HL-60 (cell line): ENCODE results near the gene ADCY1.

Experiments
- DNase-seq, 2 experiments: peaks; one replicate each; pipeline ENCODE4 v3.0.0-alpha.2; 2010 to 2020; ENCODE audit warnings: low read depth in 1 of 2, low spot score in 1 of 2
- H3K27ac ChIP-seq: fragments of 250-450 bp; sonication (Bioruptor Pico); replicated peaks from 2 replicates; pipeline ENCODE4 v1.5.1; 2020; ENCODE audit warnings: mild to moderate bottlenecking, moderate library complexity
- H3K27me3 ChIP-seq: fragments of 250-450 bp; sonication (Bioruptor Pico); 2 replicates; pipeline ENCODE4 v1.5.1; 2021; ENCODE audit warnings: mild to moderate bottlenecking, moderate library complexity; ENCODE audit not compliant: insufficient read depth, poor library complexity, severe bottlenecking
- H3K4me3 ChIP-seq: replicated peaks from 2 replicates; pipeline ENCODE4 v1.5.1; 2011; ENCODE audit warnings: mild to moderate bottlenecking, control low read depth, low read length; ENCODE audit not compliant: insufficient read depth
- CTCF ChIP-seq: IDR thresholded peaks from one replicate; pipeline ENCODE4 v1.5.1; 2011; ENCODE audit warnings: low read length, control low read depth, inconsistent platforms; ENCODE audit not compliant: insufficient read depth
- GABPA ChIP-seq: IDR thresholded peaks from 2 replicates; pipeline ENCODE4 v1.6.1; 2012; ENCODE audit warnings: low read depth
- POLR2AphosphoS5 ChIP-seq: IDR thresholded peaks from 2 replicates; pipeline ENCODE4 v1.6.1; 2012; ENCODE audit warnings: low read depth
- REST ChIP-seq: IDR thresholded peaks from 2 replicates; pipeline ENCODE4 v1.6.1; 2012; ENCODE audit warnings: low read depth; ENCODE audit not compliant: insufficient replicate concordance
- SPI1 ChIP-seq: IDR thresholded peaks from 2 replicates; pipeline ENCODE4 v1.6.1; 2012; ENCODE audit warnings: low read depth, mild to moderate bottlenecking, borderline replicate concordance

Gene ADCY1

GRCh38 chr7:45657136-45657889 is 83.1 kb downstream of the ADCY1 start:
- Histone ChIP-seq H3K27me3 (no peaks in the 10 kb centered on the region), H3K4me3 (no peak overlapping the region), H3K27ac (no peak overlapping the region)
- TF ChIP-seq POLR2AphosphoS5 (no peak), SPI1 (no peak), CTCF (no peak), REST (no peak), GABPA (no peak)
- DNase-seq: no peak

- H3K27ac ChIP-seq: no peak overlapping the region
- DNase-seq: no peak
- no peaks in the 10 kb centered on the region for H3K27me3 ChIP-seq
- H3K4me3 ChIP-seq: no peak overlapping the region
- TF ChIP-seq GABPA (no peak), SPI1 (no peak), REST (no peak), CTCF (no peak), POLR2AphosphoS5 (no peak)
Measured at GRCh38 chr7:45657890-45658715, 83.9 kb downstream of the ADCY1 start.

- Histone ChIP-seq H3K4me3 (no peak overlapping the region), H3K27me3 (no peaks in the 10 kb centered on the region), H3K27ac (no peak overlapping the region)
- no peak for TF ChIP-seq CTCF
- no peak for TF ChIP-seq POLR2AphosphoS5
- TF ChIP-seq REST: no peak
- TF ChIP-seq GABPA: no peak
- TF ChIP-seq SPI1: no peak
- no peak for DNase-seq
Measured at GRCh38 chr7:45658716-45659495, 84.7 kb downstream of the ADCY1 start.
